Activated CD4-positive, alpha-beta T cell treated with anti-CD3 and anti-CD28 coated beads, Interleukin-2, amount 50 U/mL, for 16 hours (primary cell): ENCODE measurements around the gene SALL4.
"Not testable (repeated sequence)": the region's sequence is repeated elsewhere in the genome, so short reads cannot be mapped to it uniquely, and the experiment has no call there.

ENCODE experiments used
- DNase-seq: peaks from one replicate; pipeline ENCODE4 v3.0.0-alpha.2; 2020

Gene SALL4

GRCh38 chr20:51801122-51801822, 1.0 kb downstream of the SALL4 start:
- DNase-seq: no peak

GRCh38 chr20:51800872-51801121, 1.5 kb downstream of the SALL4 start:
- DNase-seq: no peak

GRCh38 chr20:51800060-51800871, 2.1 kb downstream of the SALL4 start:
- peak; percentile 63 for DNase-seq

GRCh38 chr20:51799401-51799860, 2.9 kb downstream of the SALL4 start:
- DNase-seq: no peak

- no peak for DNase-seq
These were observed 4.8 kb downstream of the SALL4 start for GRCh38 chr20:51797357-51798025.

GRCh38 chr20:51796340-51796739, 6.0 kb downstream of the SALL4 start:
- DNase-seq: no peak

- DNase-seq: no peak
These were observed 9.4 kb downstream of the SALL4 start for GRCh38 chr20:51792960-51793359.

GRCh38 chr20:51791626-51792025, 10.7 kb downstream of the SALL4 start:
- no peak for DNase-seq

- no peak for DNase-seq
These were observed 12.1 kb downstream of the SALL4 start for GRCh38 chr20:51790256-51790655.

GRCh38 chr20:51789434-51789833, 12.9 kb downstream of the SALL4 start:
- DNase-seq: no peak

GRCh38 chr20:51788822-51789221, 13.5 kb downstream of the SALL4 start:
- no peak for DNase-seq

- no peak for DNase-seq
These were observed 18.0 kb downstream of the SALL4 start for GRCh38 chr20:51784299-51784698.

- DNase-seq: not testable (repeated sequence)
These were observed 24.0 kb downstream of the SALL4 start for GRCh38 chr20:51778229-51778759.

- DNase-seq: no peak
These were observed 27.1 kb downstream of the SALL4 start for GRCh38 chr20:51775241-51775640.

- DNase-seq: no peak
These were observed 30.1 kb downstream of the SALL4 start for GRCh38 chr20:51772236-51772635.

GRCh38 chr20:51769976-51770615, 32.2 kb downstream of the SALL4 start:
- no peak for DNase-seq

GRCh38 chr20:51768759-51769517, 33.4 kb downstream of the SALL4 start:
- no peak for DNase-seq

GRCh38 chr20:51767867-51768758, 34.2 kb downstream of the SALL4 start, which contains the start of gene ATP9A:
Gene ATP9A, minus strand, starts transcription at chr20:51768390. Its CDS starts 21 bp downstream, at chr20:51768369.
- DNase-seq: no peak

GRCh38 chr20:51766994-51767866, 35.1 kb downstream of the SALL4 start:
- peak; percentile 54 for DNase-seq

- DNase-seq: not testable (repeated sequence)
These were observed 36.9 kb downstream of the SALL4 start for GRCh38 chr20:51765381-51765780.
